NB4 (cell line): ENCODE data around the gene APP.

ENCODE experiments used
- MYC ChIP-seq: IDR thresholded peaks from 2 replicates; pipeline ENCODE4 v1.6.1; 2011; ENCODE audit warnings: low read depth, low read length
- TF ChIP-seq, protein P1 (sequence below): IDR thresholded peaks from one replicate; pipeline ENCODE4 v1.5.1; 2012; ENCODE audit warnings: low read depth, low read length
- TF ChIP-seq, protein P2 (sequence below): IDR thresholded peaks from 2 replicates; pipeline ENCODE4 v1.6.1; 2011; ENCODE audit warnings: low read depth, low read length

DNA sequence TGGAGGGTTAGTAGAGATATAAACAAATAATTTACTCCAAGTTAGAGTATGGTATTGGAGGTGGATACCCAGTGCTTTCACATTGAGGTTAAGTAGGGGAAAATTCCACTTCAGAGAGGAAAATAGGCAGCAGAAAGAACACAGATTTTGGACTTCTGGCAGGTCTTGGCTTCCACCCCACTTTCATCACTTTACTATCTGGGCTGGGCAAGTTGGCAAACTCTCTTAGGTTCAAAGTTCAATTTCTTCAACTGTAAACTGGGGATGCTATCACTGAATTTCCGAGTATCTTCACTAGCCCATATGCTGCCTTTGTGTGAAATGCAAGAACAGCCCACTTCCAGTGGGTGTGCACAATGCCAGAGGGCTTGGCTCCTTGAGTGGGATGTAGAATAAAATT, 220.9 kb downstream of the APP start:
- TF ChIP-seq, protein P1, sequence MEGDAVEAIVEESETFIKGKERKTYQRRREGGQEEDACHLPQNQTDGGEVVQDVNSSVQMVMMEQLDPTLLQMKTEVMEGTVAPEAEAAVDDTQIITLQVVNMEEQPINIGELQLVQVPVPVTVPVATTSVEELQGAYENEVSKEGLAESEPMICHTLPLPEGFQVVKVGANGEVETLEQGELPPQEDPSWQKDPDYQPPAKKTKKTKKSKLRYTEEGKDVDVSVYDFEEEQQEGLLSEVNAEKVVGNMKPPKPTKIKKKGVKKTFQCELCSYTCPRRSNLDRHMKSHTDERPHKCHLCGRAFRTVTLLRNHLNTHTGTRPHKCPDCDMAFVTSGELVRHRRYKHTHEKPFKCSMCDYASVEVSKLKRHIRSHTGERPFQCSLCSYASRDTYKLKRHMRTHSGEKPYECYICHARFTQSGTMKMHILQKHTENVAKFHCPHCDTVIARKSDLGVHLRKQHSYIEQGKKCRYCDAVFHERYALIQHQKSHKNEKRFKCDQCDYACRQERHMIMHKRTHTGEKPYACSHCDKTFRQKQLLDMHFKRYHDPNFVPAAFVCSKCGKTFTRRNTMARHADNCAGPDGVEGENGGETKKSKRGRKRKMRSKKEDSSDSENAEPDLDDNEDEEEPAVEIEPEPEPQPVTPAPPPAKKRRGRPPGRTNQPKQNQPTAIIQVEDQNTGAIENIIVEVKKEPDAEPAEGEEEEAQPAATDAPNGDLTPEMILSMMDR: no peak
- TF ChIP-seq, protein P2, sequence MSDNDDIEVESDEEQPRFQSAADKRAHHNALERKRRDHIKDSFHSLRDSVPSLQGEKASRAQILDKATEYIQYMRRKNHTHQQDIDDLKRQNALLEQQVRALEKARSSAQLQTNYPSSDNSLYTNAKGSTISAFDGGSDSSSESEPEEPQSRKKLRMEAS: no peak
- TF ChIP-seq MYC: no peak
